Measurements from ENCODE around the gene POLE4.

The POLE4 gene

DNA sequence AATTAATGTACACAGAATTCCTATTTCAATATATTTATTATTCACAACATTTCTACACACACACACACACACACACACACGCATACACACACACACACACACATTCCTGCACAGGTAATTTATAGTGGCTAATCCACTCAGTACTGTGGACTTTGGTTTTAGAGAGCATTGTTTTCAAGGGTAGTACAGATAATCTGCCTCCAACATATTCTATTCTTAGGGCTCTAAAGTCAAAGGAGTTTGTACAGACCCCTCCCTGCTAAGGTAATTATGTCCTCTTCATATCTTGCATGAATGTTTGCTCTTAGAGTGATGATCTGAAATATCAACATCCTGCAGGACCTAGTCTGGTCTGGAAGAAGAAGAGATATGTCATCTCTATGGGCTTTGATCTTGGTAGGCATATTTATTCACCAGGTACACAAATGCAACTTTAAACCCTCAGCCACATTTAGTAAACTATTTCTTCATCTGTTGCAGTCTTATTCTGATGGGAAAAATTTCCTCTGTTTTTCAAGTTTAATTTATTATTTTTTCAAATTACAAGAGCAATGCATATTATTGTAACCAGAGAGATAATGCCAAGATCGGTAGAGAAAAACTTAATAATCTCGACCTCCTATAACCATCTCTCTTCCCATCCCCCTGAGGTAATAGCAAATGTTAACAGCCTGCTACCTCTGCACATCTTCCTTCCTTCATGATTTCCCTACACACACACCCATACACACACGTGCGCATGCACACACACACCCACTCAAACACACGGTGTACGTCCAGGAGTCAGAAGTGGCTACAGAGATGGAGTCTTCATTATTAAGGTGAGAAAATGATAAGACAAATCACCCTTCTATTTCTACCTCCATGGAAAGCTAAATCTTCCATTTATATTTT, 18.3 kb upstream of the POLE4 start:
- DNase-seq (ENCODE audit: low read depth): no peak

DNA sequence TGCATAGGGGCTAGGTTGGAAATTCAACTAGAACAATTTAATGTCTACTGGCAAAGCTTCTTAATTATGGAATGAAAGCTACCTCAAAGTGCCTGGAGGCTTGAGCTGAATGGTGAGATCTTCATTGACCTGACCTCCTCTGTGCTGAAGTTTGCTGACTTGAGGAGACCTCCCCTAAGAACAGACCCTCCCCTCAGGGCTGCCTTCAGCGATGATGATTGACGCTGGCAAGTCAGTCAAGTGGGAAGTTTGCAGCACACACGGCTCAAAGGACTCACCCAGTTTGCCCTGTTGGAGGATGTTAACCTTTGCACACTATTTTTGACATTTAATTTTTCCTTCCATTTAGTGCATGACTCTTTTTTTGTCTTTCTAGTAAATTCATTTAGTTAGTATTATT, 17.2 kb upstream of the POLE4 start:
- DNase-seq (ENCODE audit: low read depth): no peak

DNA sequence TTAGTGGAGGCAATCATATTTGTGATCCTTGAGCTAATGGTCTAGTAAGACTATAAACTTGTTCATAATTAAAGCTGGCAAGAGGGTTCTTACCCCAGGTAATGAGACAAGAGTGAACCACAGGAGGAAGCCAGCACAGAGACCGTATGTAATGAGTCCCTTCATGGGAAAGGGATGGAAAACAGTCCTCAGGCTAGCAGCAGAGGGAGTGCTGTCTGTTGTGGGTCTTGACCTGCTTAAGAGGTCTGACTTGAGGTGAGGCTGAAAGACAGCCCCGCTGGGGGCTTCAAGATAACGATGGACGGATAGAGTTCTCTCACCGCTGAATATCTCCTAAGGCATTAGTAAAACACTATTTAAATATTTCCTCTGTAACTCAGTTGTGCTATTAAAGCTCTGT, 16.2 kb upstream of the POLE4 start:
- DNase-seq (ENCODE audit: low read depth): no peak

DNA sequence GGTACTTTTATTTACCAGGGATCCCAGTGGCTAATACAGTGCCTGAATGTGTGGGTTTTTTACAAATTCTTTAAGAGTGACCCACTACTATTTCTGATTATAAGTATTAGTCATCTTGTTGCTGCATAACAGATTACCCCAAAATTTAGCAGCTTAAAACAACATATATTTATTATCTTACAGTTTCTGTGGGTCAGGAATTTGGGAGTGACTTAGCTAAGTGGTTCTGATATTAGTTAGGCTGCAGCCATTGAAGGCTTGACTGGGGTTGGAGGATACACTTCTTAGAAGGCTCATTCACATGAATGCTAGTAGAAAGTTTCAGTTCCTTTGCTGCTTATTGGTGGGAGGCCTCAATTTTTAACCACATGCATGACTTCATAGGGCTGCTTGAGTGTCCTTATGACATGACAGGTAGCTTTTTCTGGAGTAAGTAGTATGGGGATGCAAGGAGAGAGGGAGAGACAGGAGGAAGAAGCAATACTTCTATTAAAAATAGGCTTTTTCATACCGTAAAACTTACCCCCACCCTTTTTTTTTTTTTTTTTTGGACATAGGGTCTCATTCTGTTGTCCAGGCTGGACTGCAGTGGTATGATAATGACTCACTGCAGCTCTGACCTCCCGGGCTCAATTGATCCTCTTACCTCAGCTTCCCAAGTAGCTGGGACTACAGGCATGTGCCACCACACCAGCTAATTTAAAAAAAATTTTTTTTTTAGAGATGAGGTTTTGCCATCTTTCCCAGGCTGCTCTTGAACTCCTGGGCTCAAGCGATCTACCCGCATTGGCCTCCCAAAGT, 13.3 kb upstream of the POLE4 start:
- no peak for DNase-seq (ENCODE audit: low read depth)

DNA sequence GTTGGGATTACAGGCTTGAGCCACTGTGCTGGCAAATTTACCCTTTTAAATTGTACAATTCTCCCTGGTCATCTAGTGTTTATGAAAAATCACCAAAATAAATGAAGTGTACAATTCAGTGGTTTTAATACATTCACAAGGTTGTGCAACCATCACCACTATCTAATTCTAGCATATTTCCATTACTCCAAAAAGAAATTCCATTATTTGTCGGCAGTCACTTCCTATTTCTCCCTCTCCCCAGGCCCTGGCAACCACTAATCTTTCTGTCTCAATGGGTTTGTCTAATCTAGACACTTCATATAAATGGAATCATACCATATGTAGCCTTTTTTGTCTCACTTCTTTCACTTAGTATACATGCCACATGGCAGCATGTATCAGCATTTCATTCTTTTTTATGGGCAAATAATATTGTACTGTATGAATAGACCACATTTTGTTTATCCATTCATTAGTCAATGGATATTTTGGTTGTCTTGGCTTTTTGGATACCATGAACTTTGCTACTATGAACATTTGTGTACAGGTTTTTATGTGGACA, 12.6 kb upstream of the POLE4 start:
- no peak for DNase-seq (ENCODE audit: low read depth)

DNA sequence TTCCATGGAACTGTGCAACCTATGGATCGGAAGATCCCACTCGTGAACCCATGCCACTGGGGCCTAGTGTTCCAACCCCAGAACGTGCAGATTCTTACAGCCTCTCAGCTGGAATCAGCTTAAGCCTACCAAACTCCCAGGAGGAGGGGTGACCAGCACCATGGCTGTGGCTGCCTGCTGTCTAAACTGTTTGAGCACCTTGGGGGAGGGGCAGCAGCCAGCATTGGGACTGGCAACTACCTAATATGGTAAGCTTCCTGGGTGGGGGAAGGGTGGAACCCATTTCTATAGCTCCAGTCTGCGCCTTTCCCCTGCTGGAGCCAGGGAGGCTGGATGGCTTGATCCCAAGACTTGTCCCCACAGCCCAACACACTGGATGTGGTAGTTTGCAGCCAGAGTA, 10.7 kb upstream of the POLE4 start:
- no peak for DNase-seq (ENCODE audit: low read depth)

DNA sequence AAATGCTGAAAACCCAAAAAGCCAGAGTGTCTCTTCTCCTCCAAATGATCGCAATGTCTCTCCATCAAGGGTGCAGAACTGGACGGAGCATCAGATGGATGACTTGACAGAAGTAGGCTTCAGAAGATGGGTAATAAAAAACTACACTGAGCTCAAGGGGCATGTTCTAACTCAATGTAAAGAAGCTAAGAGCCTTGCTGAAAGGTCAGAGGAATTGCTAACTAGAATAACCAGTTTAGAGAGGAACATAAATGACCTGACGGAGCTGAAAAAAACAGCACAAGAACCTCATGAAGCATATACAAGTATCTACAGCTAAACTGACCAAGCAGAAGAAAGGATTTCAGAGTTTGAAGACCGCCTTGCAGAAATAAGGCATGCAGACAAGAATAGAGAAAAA, 9.7 kb upstream of the POLE4 start:
- no peak for DNase-seq (ENCODE audit: low read depth)

DNA sequence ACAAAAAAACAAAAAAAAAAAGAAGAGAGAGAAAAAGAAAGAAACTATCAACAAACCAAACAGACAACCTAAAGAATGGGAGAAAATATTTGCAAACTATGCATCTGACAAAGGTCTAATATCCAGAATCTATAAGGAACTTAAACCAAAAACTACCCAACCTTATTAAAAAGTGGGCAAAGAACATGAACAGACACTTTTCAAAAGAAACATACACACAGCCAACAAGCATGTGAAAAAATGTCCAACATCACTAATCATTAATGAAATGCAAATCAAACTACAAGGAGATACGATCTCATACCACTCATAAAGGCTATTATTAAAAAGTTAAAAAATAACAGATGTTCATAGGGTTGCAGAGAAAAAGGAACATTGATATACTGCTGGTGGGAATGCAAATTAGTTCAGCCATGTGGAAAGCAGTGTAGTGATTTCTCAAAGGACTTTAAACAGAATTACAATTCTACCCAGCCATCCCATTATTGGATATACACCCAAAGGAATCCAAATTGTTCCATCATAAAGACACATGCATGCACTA, 7.2 kb upstream of the POLE4 start:
- DNase-seq (ENCODE audit: low read depth): no peak

DNA sequence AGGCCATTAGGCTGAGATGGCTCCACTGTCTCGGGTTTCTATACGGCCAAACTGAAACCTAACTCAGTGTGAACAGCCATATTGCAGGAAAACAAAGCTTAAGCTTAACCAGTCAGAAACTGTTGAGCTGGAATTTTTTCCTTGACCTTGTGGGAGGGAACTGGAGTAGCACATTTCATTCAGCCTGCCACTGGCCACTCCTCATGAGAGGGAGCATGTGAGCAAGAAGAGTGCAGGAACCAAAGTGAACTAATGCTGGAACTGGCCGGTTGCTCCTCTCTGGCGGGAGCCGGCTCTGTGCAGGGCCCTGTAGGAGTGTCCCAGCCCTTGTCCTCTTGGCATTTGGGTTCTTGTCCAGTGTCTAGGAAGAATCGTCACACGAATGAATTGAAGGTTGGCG, 5.9 kb upstream of the POLE4 start:
- no peak for DNase-seq (ENCODE audit: low read depth)

DNA sequence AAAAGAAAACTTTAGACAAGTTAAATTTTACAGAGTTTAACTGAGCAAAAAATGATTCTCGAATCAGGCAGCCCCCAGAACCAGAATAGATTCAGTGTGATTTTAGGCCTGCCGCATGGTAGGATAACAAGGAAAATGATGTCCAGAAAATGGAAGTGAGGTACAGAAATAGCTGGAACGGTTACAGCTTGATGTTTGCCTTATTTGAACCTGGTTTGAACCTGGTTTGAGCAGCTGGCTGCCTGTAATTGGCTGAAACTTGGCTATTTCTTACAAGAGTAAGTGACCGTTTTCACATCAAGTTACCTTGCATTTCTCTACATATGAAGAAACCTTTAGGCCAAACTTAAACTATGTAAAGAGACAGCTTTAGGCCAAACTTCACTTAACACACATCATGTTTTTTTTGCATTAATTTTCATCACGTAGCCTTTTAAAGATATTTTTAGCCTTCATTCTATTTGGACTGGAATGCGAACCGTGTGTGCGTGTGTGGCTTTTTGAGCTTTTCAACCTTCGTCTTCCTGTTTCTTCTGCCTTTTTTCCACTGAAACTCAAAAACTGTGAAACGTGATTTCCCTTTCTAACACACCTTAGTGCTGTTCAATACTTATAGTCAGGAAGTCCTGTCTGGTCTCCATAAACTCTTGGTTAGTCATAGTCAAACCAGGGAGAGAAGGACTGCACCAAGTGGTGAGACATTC, 4.5 kb upstream of the POLE4 start:
- no peak for DNase-seq (ENCODE audit: low read depth)

DNA sequence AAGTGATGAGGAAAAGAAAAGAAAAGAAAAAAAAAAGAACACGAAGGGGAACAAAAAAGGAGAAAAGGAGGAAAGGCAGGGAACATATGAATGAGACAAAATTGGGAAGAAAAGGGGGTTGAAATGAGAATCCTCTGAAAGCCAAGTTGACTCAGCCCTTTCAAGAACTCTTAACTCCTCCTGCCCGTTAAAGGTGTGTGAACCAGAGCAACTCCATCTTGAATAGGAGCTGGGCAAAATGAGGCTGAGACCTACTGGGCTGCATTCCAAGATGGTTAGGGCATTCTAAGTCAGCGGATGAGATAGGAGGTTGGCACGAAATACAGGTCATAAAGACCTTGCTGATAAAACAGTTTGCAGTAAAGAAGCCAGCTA, 4.0 kb upstream of the POLE4 start:
- no peak for DNase-seq (ENCODE audit: low read depth)

DNA sequence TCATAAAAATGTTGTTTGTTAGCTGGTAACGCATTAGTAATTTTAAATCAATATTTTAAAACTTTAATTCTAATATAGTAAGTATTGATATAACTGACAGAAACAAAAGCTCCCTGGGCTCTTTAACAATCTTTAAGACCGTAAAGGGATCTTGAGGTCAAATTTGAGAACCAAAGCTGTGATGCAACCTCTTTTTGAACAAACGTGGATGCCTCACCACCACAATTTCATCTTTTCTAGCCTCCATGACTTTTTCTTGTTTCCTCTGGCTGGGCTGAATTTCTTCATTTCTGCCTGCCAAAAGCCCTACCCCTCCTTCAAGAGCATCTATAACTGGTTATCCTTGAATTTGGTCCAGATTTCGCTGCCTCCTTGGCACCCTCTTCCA, 563 bp upstream of the POLE4 start:
- no peak for DNase-seq (ENCODE audit: low read depth)

DNA sequence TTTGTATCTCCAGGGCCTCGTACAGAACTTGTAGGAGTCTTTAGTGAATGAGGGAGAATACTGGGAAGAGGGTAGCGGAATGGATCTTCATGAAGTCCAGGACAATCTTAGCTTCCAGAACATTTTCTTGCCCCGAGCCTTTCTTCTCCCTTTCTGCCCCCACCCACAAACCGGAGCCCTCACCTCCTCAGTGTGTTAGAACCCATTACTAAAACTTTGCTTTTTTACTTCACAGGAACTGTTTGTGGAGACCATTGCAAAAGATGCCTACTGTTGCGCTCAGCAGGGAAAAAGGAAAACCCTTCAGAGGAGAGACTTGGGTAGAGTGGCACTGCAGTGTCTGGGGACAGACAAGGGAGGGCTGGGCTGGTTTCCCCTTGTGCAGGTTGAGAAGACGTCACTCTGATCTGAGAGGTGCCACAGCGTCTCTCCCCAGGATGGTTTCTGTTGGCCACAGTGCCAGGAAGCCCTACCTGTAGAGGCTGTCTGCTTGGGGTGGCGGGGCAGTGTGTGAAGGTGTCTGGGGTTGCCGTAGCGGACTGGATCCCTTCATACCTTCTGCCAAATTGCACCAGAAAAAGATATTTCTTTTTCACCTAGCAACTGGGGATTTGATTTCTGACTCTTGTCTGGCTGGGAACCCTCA, 786 bp downstream of the POLE4 start:
- DNase-seq (ENCODE audit: low read depth): no peak

DNA sequence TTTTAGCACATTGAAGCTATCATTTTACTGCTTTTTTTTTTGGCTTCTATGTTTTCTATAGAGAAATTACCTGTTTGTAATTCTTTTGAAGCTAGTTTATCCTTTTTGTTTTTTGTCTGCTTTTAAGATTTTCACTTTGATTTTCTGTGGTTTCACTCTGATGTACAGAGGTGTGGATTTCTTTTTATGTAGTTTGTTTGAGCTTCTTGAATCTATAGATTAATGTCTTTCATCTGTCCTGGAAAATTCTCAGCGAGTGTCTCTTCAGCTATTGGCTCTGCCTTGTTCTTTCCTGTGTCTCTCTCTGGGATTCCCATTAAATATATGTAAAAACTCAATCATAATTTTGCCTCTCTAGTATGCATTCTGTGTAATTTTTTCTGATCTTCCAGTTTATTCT, 8.4 kb downstream of the POLE4 start:
- no peak for DNase-seq (ENCODE audit: low read depth)

DNA sequence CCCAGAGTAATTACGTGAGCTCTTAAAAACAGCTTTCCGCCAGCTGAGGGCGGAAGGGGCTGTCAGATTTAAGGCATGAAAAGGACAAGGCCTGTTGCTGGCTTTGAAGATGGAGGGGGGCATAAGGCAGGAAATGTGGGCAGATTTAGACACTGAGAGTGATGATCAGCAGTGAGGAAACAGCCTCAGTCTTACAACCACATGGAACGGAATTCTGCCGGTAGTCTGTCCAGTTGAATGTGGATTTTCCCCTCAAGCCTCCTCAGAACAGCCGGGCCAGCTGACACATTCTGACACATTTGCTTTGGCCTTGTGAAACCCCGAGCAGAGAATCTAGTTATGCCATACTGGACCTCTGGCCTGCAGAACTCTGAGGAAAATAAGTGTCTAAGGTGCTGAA, 16.6 kb downstream of the POLE4 start:
- DNase-seq (ENCODE audit: low read depth): no peak

DNA sequence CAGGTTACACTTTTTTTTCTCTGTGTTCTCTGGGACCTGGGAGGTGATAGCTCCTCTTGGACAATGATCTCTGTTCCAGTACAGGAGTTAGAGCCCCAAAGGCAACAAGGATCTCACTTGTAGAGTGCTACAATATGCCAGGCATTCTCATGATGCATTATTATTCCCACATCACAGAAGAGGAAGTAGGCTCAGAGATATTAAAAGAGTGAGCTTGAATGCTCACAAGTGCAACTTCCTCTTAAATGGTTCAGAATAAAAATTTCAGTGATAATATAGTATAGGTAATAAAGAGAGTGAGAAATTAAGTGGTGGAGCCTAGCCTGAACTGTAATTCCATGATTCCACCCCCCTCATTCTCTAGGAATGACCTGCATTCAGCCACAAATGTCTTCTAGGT, 21.4 kb downstream of the POLE4 start:
- no peak for DNase-seq (ENCODE audit: low read depth)

DNA sequence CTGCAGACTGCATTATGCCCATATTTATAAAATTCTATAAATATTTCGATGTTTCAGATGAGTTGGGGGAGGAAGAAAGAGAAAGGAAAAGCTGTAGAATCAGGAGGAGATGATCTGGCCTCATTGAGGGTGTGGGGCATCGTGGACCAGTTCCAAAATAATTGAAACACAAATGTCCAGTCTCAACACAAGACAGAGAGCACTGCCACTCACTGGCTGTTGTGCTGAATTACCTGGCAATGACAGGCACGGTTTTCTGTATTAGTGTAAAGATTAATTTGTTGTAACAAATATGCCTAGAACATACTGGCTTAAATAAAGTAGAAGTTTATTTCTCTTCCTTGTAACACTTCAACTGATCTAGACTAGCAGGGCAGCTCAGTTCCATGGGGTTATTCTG, 24.1 kb downstream of the POLE4 start:
- no peak for DNase-seq (ENCODE audit: low read depth)

DNA sequence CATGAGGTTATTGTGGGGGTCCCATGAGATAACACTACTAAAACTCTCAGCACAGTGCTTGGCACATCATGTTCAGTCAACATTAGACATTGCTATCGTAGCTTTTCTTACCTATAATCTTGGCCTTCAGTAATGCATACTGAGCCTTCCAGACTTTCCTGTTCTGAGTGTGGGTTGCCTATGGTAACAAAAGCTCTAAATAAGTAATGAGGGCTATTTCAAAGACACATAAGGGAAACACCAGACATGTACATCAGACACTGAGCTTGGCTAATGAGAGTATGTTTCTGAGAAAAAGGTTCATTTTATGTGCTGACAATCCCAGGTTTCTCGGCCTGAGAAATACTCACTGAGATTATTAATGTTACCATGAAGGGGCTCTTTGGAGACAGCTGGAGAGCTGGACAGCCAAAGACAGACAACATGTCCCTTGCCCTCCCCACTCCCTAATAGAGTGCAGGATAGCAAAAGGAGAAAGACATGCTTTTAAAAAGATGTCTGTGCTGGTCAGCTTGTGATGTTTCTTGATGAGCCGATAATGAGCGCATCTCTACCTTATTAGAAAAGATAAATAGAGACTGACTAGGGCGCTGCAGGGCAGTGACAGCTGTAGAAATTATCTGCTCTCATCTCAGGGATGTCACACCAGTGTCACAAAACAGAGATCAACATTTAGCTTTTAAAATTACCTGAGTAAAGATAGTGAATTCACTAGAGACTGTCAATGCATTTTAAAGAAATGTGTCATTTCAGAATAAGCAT, 25.4 kb downstream of the POLE4 start:
- DNase-seq (ENCODE audit: low read depth): no peak

DNA sequence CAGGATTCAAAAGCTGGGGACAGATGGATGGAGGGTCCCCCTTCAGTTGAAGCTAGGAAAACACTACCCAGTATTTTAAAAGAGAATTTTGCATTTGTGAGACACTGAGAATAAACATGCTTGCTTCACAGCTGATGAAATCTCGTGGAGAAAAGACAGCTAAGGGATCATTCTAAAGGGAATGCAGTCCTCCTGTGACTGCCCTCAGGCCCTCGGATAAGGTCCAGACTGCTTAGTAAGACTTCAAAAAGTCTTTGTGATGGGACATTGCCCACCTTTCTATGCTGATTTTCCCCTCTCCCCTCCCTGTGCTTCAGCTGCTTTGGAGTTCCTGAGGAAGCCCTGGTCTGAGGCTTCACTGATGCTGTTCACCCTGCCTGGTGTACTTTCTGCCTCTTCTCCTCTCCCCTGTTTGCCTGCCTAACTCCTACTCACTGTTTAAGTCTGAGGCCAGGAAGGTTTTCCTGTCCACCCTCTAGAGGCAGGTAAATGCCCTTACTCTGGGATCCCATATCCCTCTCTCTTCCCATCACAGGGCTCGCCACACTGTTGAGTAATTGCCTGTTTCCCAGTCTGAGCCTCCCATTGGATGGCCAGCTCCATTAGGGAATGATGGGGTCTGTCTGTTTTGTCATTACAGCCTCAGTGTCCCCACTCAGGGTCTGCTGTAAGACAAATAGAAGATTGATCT, 26.6 kb downstream of the POLE4 start:
- no peak for DNase-seq (ENCODE audit: low read depth)

DNA sequence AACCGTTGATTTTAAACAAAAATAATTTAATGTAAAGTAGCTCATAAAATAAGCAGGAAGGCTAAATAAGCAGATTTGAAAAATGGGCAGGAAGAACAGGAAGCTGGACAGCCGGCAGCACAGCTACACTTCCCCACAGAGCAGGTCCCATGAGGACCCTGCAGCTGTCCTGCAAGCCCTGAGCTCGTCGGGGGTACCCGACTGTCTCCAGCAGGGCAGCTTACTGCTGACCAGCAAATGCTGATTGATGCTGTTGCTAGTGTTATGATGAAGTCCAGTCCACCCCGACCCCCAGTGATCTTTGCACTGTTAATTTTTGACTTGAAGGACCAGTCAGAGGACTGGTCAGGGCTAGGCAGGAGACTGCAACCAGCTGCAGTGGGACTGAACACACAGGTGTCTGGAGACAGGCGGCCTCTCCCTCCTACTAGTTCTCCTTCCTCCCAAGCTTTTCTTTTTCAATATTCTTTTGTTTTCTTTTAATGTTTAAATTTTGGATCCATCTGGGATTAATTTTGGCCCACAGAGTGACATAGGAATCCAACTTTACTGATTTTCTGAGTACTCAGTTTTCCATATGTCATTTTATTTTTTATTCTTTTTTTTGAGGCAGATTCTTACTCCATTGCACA, 27.7 kb downstream of the POLE4 start:
- DNase-seq (ENCODE audit: low read depth): no peak

Data from activated T-helper 1 cell treated with Interleukin-2 at 50 U/mL for 16 hours (primary cell).